Neural cell (in vitro differentiated cells): ENCODE measurements around the gene FBP2. TPM values are rescaled to one million over a fixed set of nuclear protein-coding genes. Genes with fewer than 3 reads are reported as not detected.

ENCODE experiments used
- H2AFZ ChIP-seq: fragments of 200-600, 300-800 bp; sonication (generic), shearing (Covaris generic); 2 replicates; pipeline ENCODE4 v1.6.0; 2014; ENCODE audit warnings: low read depth, mild to moderate bottlenecking, antibody characterized with exemption, low read length, moderate library complexity
- H3F3A ChIP-seq: fragments of 200-600 bp; shearing (Covaris generic); 2 replicates; pipeline ENCODE4 v1.6.1; 2016; ENCODE audit warnings: mild to moderate bottlenecking, moderate library complexity, mixed read lengths, antibody characterized with exemption, low read length; ENCODE audit not compliant: insufficient read depth, poor library complexity, severe bottlenecking
- H3K27ac ChIP-seq: fragments of 200-600, 300-800 bp; sonication (generic), shearing (Covaris generic); 2 replicates; pipeline ENCODE4 v1.5.1; 2014; ENCODE audit warnings: mild to moderate bottlenecking, low read length, moderate library complexity
- H3K27me3 ChIP-seq: fragments of 300-800, 200-600 bp; sonication (generic), shearing (Covaris generic); 2 replicates; pipeline ENCODE4 v1.6.0; 2014; ENCODE audit warnings: mild to moderate bottlenecking, low read depth, low read length, moderate library complexity; ENCODE audit not compliant: insufficient read depth
- H3K36me3 ChIP-seq: fragments of 300-800, 200-600 bp; sonication (generic), shearing (Covaris generic); 2 replicates; pipeline ENCODE4 v1.5.1; 2014; ENCODE audit warnings: mild to moderate bottlenecking, antibody characterized with exemption, low read length, moderate library complexity; ENCODE audit not compliant: insufficient read depth
- H3K4me2 ChIP-seq: fragments of 300-800, 200-600 bp; sonication (generic), shearing (Covaris generic); 2 replicates; pipeline ENCODE4 v1.6.0; 2014; ENCODE audit warnings: mild to moderate bottlenecking, low read length
- H3K4me3 ChIP-seq: fragments of 300-800, 200-600 bp; sonication (generic), shearing (Covaris generic); 2 replicates; pipeline ENCODE4 v1.5.1; 2014; ENCODE audit warnings: mild to moderate bottlenecking, low read length, moderate library complexity
- H3K79me2 ChIP-seq: fragments of 200-600 bp; shearing (Covaris generic); replicated peaks from 2 replicates; pipeline ENCODE4 v1.6.0; 2014; ENCODE audit warnings: mild to moderate bottlenecking, low read length, moderate library complexity; ENCODE audit not compliant: insufficient read depth
- H3K9ac ChIP-seq: fragments of 300-800, 200-600 bp; sonication (generic), shearing (Covaris generic); 2 replicates; pipeline ENCODE4 v1.6.1; 2016; ENCODE audit warnings: mild to moderate bottlenecking, low read length, mixed read lengths
- H3K9me2 ChIP-seq: fragments of 200-600 bp; shearing (Covaris generic); 2 replicates; pipeline ENCODE4 v1.6.1; 2016; ENCODE audit warnings: mild to moderate bottlenecking, low read length, mixed read lengths; ENCODE audit not compliant: insufficient read depth
- H3K9me3 ChIP-seq: fragments of 200-600, 300-800 bp; sonication (generic), shearing (Covaris generic); 2 replicates; pipeline ENCODE4 v1.6.1; 2016; ENCODE audit warnings: mild to moderate bottlenecking, mixed run types, low read length, moderate library complexity, mixed read lengths
- H4K20me1 ChIP-seq: fragments of 200-600 bp; shearing (Covaris generic); 2 replicates; pipeline ENCODE4 v1.6.1; 2016; ENCODE audit warnings: mild to moderate bottlenecking, mixed run types; ENCODE audit not compliant: insufficient read depth
- EP300 ChIP-seq: fragments of 450-650 bp; conservative IDR thresholded peaks from 2 replicates; pipeline ENCODE4 v1.6.1; 2014; ENCODE audit warnings: antibody characterized with exemption, mild to moderate bottlenecking, moderate library complexity; ENCODE audit not compliant: poor library complexity, severe bottlenecking
- EZH2 ChIP-seq: fragments of 200-600, 300-800 bp; shearing (Covaris generic), sonication (generic); IDR thresholded peaks from 2 replicates; pipeline ENCODE4 v1.6.1; 2014; ENCODE audit warnings: antibody characterized with exemption, low read length, borderline replicate concordance, mild to moderate bottlenecking; ENCODE audit not compliant: insufficient read depth, poor library complexity, severe bottlenecking
- MXI1 ChIP-seq: fragments of 450-650 bp; conservative IDR thresholded peaks from 2 replicates; pipeline ENCODE4 v1.6.1; 2014; ENCODE audit warnings: antibody characterized with exemption, mild to moderate bottlenecking; ENCODE audit not compliant: poor library complexity, severe bottlenecking
- RAD21 ChIP-seq: fragments of 450-650 bp; conservative IDR thresholded peaks from 2 replicates; pipeline ENCODE4 v1.6.1; 2014; ENCODE audit warnings: antibody characterized with exemption, mild to moderate bottlenecking, moderate library complexity
- REST ChIP-seq: IDR thresholded peaks from 2 replicates; pipeline ENCODE4 v1.6.1; 2012; ENCODE audit warnings: borderline replicate concordance
- SMC3 ChIP-seq: fragments of 450-650 bp; conservative IDR thresholded peaks from 2 replicates; pipeline ENCODE4 v1.6.1; 2014; ENCODE audit warnings: antibody characterized with exemption, mild to moderate bottlenecking, moderate library complexity; ENCODE audit not compliant: poor library complexity
- TAF1 ChIP-seq: IDR thresholded peaks from 2 replicates; pipeline ENCODE4 v1.6.1; 2012; ENCODE audit warnings: low read depth
- polyA plus RNA-seq: library from polyadenylated mRNA; depleted of rRNA; stranded (reverse); fragments of >200 nt; gene quantifications from 2 replicates; pipeline ENCODE4 v1.2.3, GENCODE V29; 2014
- TF ChIP-seq, protein P1 (sequence below): fragments of 450-650 bp; IDR thresholded peaks from 2 replicates; pipeline ENCODE4 v1.5.1; 2014; ENCODE audit warnings: antibody characterized with exemption, mild to moderate bottlenecking, moderate library complexity; ENCODE audit not compliant: poor library complexity, severe bottlenecking

Gene FBP2
- polyA plus RNA-seq, 1 donor from 2014 or later: not detected

GRCh38 chr9:94588681-94589080 is 4.9 kb downstream of the FBP2 start:
- H3K9me3 ChIP-seq: no peaks in the 10 kb centered on the region
- no peak for TF ChIP-seq EP300
- no peak for TF ChIP-seq RAD21
- H3K27ac ChIP-seq: no peak overlapping the region
- no peak overlapping the region for H3K4me2 ChIP-seq
- H3K36me3 ChIP-seq: no peaks in the 10 kb centered on the region
- no peaks in the 10 kb centered on the region for H3K27me3 ChIP-seq
- no peaks in the 10 kb centered on the region for H3K9me2 ChIP-seq
- H4K20me1 ChIP-seq: no peaks in the 10 kb centered on the region
- no peak overlapping the region for H2AFZ ChIP-seq
- no peak overlapping the region for H3K4me3 ChIP-seq
- no peaks in the 10 kb centered on the region for H3K79me2 ChIP-seq
- no peak overlapping the region for H3K9ac ChIP-seq
- no peaks in the 10 kb centered on the region for H3F3A ChIP-seq

- H3K9ac ChIP-seq: no peak overlapping the region
- H3K79me2 ChIP-seq: no peaks in the 10 kb centered on the region
- H3K9me2 ChIP-seq: no peaks in the 10 kb centered on the region
- H3K27ac ChIP-seq: no peak overlapping the region
- H3K4me3 ChIP-seq: no peak overlapping the region
- H3K27me3 ChIP-seq: no peaks in the 10 kb centered on the region
- no peaks in the 10 kb centered on the region for H4K20me1 ChIP-seq
- no peak overlapping the region for H2AFZ ChIP-seq
- no peak overlapping the region for H3K4me2 ChIP-seq
- no peaks in the 10 kb centered on the region for H3F3A ChIP-seq
- no peaks in the 10 kb centered on the region for H3K9me3 ChIP-seq
- no peaks in the 10 kb centered on the region for H3K36me3 ChIP-seq
- TF ChIP-seq EZH2 (no peak), EP300 (no peak), REST (no peak), MXI1 (no peak), SMC3 (no peak)
Measured at GRCh38 chr9:94586814-94587213, 6.8 kb downstream of the FBP2 start.

DNA sequence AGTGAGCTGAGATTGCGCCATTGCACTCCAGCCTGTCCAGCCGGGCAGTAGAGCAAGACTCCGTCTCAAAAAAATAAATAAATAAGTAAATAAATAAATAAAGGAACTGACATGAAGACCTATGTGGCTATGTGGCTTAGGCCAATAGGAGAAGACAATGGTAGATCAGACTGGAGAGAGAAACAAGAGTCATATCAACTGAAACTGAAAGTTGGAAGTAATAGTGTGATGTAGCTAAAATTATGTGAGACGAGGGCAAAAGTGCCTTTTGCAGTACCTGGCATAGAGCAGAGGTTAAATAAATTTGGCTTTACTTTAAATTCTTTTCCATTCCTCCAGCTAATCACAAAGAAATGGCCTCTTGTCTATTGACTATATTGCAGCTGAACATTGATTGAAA is 7.3 kb downstream of the FBP2 start:
- Histone ChIP-seq H3K79me2 (no peaks in the 10 kb centered on the region), H3K9ac (no peak overlapping the region), H3K27me3 (no peaks in the 10 kb centered on the region), H3K27ac (no peak overlapping the region), H2AFZ (no peak overlapping the region), H4K20me1 (no peaks in the 10 kb centered on the region), H3F3A (no peaks in the 10 kb centered on the region), H3K9me2 (no peaks in the 10 kb centered on the region), H3K9me3 (no peaks in the 10 kb centered on the region), H3K4me2 (no peak overlapping the region), H3K36me3 (no peaks in the 10 kb centered on the region), H3K4me3 (no peak overlapping the region)
- TF ChIP-seq RAD21 (no peak), EZH2 (no peak), TAF1 (no peak), REST (no peak)
- TF ChIP-seq, protein P1, sequence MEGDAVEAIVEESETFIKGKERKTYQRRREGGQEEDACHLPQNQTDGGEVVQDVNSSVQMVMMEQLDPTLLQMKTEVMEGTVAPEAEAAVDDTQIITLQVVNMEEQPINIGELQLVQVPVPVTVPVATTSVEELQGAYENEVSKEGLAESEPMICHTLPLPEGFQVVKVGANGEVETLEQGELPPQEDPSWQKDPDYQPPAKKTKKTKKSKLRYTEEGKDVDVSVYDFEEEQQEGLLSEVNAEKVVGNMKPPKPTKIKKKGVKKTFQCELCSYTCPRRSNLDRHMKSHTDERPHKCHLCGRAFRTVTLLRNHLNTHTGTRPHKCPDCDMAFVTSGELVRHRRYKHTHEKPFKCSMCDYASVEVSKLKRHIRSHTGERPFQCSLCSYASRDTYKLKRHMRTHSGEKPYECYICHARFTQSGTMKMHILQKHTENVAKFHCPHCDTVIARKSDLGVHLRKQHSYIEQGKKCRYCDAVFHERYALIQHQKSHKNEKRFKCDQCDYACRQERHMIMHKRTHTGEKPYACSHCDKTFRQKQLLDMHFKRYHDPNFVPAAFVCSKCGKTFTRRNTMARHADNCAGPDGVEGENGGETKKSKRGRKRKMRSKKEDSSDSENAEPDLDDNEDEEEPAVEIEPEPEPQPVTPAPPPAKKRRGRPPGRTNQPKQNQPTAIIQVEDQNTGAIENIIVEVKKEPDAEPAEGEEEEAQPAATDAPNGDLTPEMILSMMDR: no peak
